HFFc6 (cell line): ENCODE results near the gene MYOM3. TPM values are rescaled to one million over a fixed set of nuclear protein-coding genes. Genes with fewer than 3 reads are reported as not detected.

ENCODE experiments used
- DNase-seq: peaks from one replicate; pipeline ENCODE4 v3.0.0-alpha.2; 2018
- H3K27ac Mint-ChIP-seq: 2 replicates; pipeline ENCODE4 v1.8.0; 2020; ENCODE audit warnings: mild to moderate bottlenecking, mixed read lengths
- H3K27me3 Mint-ChIP-seq: 2 replicates; pipeline ENCODE4 v1.8.0; 2021; ENCODE audit warnings: mild to moderate bottlenecking, moderate library complexity, mixed read lengths; ENCODE audit not compliant: insufficient read depth
- H3K36me3 Mint-ChIP-seq: 2 replicates; pipeline ENCODE4 v1.8.0; 2021; ENCODE audit warnings: low read depth, mixed read lengths
- H3K4me1 Mint-ChIP-seq: 2 replicates; pipeline ENCODE4 v1.8.0; 2020; ENCODE audit warnings: low read depth, mixed read lengths
- H3K4me3 Mint-ChIP-seq: 2 replicates; pipeline ENCODE4 v1.8.0; 2020; ENCODE audit warnings: mild to moderate bottlenecking, moderate library complexity, mixed read lengths
- H3K9me3 Mint-ChIP-seq: 2 replicates; pipeline ENCODE4 v1.8.0; 2020; ENCODE audit warnings: mild to moderate bottlenecking, mixed read lengths
- total RNA-seq, 6 experiments: library from RNA; stranded (reverse); fragmentation: NEBNext Ultra II Directional; extraction: Animal tissue kit (Norgen Biotek cat#: 25700); gene quantifications; 2 replicates in 1 of 6; 3 replicates in 5 of 6; pipeline ENCODE4 v1.2.3, GENCODE V29; 2021
- TF ChIP-seq, protein P1 (sequence below): fragments of 200-600 bp; sonication (generic); IDR thresholded peaks from 2 replicates; pipeline ENCODE4 v1.5.0; 2021; ENCODE audit warnings: antibody characterized with exemption, mild to moderate bottlenecking

MYOM3 gene
- total RNA-seq, 6 experiments from 2014 or later: 0.03 to 0.05 (median 0.05) TPM; not detected in 3

DNA sequence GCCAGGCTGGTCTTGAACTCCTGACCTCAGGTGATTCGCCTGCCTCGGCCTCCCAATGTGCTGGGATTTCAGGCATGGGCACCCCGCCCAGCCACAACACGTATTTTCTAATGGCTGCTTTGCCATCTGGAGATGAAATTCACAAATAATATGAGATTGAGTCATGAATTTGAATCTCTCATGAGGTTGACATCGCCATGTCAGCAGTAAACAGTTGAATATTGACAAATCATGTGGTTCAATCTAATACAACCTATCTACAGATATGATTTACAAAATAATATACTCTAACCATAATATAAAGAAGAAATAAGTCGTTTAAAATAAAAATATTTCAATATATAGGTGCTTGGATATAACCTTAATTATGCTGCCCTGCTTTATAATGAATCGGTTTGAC is 42.1 kb downstream of the MYOM3 start:
- TF ChIP-seq, protein P1, sequence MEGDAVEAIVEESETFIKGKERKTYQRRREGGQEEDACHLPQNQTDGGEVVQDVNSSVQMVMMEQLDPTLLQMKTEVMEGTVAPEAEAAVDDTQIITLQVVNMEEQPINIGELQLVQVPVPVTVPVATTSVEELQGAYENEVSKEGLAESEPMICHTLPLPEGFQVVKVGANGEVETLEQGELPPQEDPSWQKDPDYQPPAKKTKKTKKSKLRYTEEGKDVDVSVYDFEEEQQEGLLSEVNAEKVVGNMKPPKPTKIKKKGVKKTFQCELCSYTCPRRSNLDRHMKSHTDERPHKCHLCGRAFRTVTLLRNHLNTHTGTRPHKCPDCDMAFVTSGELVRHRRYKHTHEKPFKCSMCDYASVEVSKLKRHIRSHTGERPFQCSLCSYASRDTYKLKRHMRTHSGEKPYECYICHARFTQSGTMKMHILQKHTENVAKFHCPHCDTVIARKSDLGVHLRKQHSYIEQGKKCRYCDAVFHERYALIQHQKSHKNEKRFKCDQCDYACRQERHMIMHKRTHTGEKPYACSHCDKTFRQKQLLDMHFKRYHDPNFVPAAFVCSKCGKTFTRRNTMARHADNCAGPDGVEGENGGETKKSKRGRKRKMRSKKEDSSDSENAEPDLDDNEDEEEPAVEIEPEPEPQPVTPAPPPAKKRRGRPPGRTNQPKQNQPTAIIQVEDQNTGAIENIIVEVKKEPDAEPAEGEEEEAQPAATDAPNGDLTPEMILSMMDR: no peak
- Mint-ChIP-seq H3K4me1 (peaks cover 7% of the 10 kb centered on the region; the same call in 1 of the 2 replicates), H3K27ac (no peak overlapping the region), H3K36me3 (no peaks in the 10 kb centered on the region), H3K9me3 (no peaks in the 10 kb centered on the region), H3K4me3 (no peak overlapping the region), H3K27me3 (peaks cover 28% of the 10 kb centered on the region)
- DNase-seq: no peak

DNA sequence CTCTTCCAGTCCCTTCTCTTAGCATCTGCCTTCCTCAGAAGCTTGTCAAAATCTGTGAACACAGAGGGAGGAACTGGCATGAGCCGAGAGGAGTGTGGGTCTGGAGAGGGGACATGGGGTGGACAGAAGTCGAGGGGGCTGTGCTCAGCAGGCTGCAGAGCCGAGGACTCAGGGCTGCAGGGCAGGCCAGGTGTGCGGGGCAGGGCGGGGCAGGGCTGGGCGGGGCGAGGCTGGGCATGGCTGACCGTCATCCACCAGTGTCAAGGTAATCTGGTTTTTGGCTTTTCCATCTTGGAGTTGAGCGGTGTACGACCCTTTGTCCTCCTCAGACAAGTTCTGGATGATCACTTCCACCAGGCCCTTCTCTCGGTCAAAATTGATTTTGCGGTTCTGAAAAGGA is 44.0 kb downstream of the MYOM3 start:
- Mint-ChIP-seq H3K27me3 (peaks cover 38% of the 10 kb centered on the region), H3K9me3 (peaks cover under 1% of the 10 kb centered on the region; the same call in 1 of the 2 replicates), H3K4me3 (no peak overlapping the region), H3K4me1 (peaks cover 7% of the 10 kb centered on the region; the same call in 1 of the 2 replicates), H3K27ac (no peak overlapping the region), H3K36me3 (no peaks in the 10 kb centered on the region)
- DNase-seq: no peak
- TF ChIP-seq, protein P1: no peak

DNA sequence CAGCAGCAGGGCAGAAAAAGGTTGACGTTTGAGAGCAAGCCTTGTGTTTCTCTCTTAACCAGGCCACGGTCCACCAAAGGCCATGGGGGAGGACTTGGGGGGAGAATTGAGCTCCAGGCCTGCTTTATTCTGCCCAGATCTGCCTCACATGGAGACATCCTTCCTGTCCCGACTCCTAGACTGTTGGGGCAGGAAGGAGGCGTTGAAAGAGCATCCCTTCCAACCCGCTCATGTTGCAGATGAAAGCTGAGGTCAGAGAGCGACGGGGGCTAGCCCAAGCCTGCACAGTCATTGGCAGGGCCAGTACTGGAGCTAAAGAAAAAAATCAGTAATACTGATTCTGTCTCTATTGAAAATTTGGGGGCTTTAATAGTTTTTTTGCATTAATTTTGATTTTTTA is 46.6 kb downstream of the MYOM3 start:
- Mint-ChIP-seq H3K4me3 (no peak overlapping the region), H3K9me3 (peaks cover 13% of the 10 kb centered on the region), H3K27ac (no peak overlapping the region), H3K4me1 (no peaks in the 10 kb centered on the region), H3K36me3 (peaks cover 11% of the 10 kb centered on the region), H3K27me3 (peaks cover 53% of the 10 kb centered on the region)
- TF ChIP-seq, protein P1: no peak
- DNase-seq: no peak

DNA sequence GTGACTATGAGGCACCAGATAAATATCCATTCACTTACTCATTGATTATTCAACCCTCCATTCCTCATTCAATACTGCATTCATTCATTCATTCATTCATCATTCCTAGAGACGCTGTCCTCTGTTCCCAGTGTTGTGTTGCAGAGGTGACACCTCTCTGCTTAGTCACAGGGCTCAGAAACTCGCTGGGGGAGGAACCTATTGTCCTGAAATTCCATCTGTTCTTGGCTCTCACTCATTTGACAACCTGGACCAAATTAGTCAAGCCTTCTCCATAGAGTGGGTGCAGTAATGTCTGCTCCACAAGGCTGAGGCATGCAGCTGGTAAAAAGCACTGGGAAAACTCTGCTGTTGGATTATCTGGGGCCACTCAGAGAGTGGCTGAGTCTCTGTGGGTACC is 49.7 kb downstream of the MYOM3 start:
- Mint-ChIP-seq H3K27me3 (peaks cover 42% of the 10 kb centered on the region), H3K36me3 (peaks cover 11% of the 10 kb centered on the region), H3K4me3 (no peak overlapping the region), H3K4me1 (no peaks in the 10 kb centered on the region), H3K9me3 (peaks cover 13% of the 10 kb centered on the region), H3K27ac (no peak overlapping the region)
- TF ChIP-seq, protein P1: no peak
- no peak for DNase-seq

DNA sequence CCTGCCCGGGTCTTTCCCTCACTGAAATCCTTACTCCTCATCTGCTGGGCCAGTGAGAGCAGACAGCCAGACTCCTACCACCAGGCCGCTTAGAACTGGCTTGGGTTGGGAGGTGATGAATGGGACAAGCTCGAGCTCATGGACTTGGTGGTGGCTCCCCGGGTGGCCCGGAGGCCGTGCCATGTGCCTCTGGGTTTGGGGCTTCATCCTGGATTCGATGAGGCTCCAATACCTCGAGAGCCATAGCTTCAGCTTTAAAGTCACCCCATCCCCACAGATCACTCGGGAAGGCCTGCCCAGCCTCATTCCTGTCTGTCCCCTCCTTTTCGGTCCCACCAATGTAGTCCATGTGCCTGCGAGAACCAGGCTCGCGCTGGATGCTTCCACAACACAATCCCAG is 51.5 kb downstream of the MYOM3 start:
- H3K27me3 Mint-ChIP-seq: peaks cover 45% of the 10 kb centered on the region
- no peak overlapping the region for H3K27ac Mint-ChIP-seq
- DNase-seq: no peak
- H3K9me3 Mint-ChIP-seq: peaks cover 13% of the 10 kb centered on the region
- peaks cover 11% of the 10 kb centered on the region for H3K36me3 Mint-ChIP-seq
- TF ChIP-seq, protein P1: no peak
- H3K4me1 Mint-ChIP-seq: no peaks in the 10 kb centered on the region
- H3K4me3 Mint-ChIP-seq: no peak overlapping the region
